ENCODE measurements around the gene TMEM31. TPM values are rescaled to one million over a fixed set of nuclear protein-coding genes. Genes with fewer than 3 reads are reported as not detected.

Gene TMEM31
- total and polyA plus RNA-seq, 9 of the 15 experiments (the other 6 are each of a cell fraction or from before 2014, with no cell fraction given): 0.18 TPM; not detected in 8

GRCh38 chrX:103686199-103687072 lies 24.3 kb upstream of the TMEM31 start, which contains the start of gene MORF4L2 (continued):
- TF ChIP-seq RBBP5 (IDR thresholded peaks at IDR 0.05; ENCODE audit: borderline replicate concordance, insufficient read depth, low read length, poor library complexity, severe bottlenecking) (no peak), SIX5 (IDR thresholded peaks at IDR 0.05; ENCODE audit: borderline replicate concordance in 1 of 2, insufficient read depth in 1 of 2, low read depth in 1 of 2, low read length in 2 of 2) (no peak), ZKSCAN1 (IDR thresholded peaks at IDR 0.05; ENCODE audit: low read depth, low read length) (no peak), ZNF668 (CRISPR knock-in tag; IDR thresholded peaks at IDR 0.05) (no peak), SRSF7 (optimal IDR thresholded peaks at IDR 0.05; ENCODE audit: low read depth, low read length) (no peak), OTX1 (CRISPR knock-in tag; IDR thresholded peaks at IDR 0.05) (no peak), MECOM (CRISPR knock-in tag; IDR thresholded peaks at IDR 0.05) (no peak), BRF2 (IDR thresholded peaks at IDR 0.05; ENCODE audit: borderline replicate concordance, insufficient read depth, insufficient read length) (no peak), PRPF4 (IDR thresholded peaks at IDR 0.05; ENCODE audit: insufficient read depth, low read depth, low read length, poor library complexity, severe bottlenecking) (no peak), CBX1 (IDR thresholded peaks at IDR 0.05; ENCODE audit: low read depth) (no peak), ARHGAP35 (IDR thresholded peaks at IDR 0.05; ENCODE audit: partially characterized antibody) (no peak), POLR2AphosphoS5 (IDR thresholded peaks at IDR 0.05; ENCODE audit: control insufficient read depth, insufficient read depth, low read depth, low read length) (peak; percentile 93), ZNF609 (CRISPR knock-in tag; IDR thresholded peaks at IDR 0.05; ENCODE audit: borderline replicate concordance) (no peak), ZZZ3 (IDR thresholded peaks at IDR 0.05) (no peak), HIVEP1 (CRISPR knock-in tag; IDR thresholded peaks at IDR 0.05) (no peak), SRF (CRISPR knock-in tag; IDR thresholded peaks at IDR 0.05) (no peak), ZNF644 (tag; IDR thresholded peaks at IDR 0.05; ENCODE audit: low read depth) (no peak), BHLHE40 (IDR thresholded peaks at IDR 0.05; ENCODE audit: low read length) (peak; percentile 62; the same call in 1 of the 2 replicates), LEF1 (IDR thresholded peaks at IDR 0.05) (no peak), SAFB (IDR thresholded peaks at IDR 0.05; ENCODE audit: borderline replicate concordance, low read depth, low read length) (no peak)
- TF ChIP-seq, protein P1, sequence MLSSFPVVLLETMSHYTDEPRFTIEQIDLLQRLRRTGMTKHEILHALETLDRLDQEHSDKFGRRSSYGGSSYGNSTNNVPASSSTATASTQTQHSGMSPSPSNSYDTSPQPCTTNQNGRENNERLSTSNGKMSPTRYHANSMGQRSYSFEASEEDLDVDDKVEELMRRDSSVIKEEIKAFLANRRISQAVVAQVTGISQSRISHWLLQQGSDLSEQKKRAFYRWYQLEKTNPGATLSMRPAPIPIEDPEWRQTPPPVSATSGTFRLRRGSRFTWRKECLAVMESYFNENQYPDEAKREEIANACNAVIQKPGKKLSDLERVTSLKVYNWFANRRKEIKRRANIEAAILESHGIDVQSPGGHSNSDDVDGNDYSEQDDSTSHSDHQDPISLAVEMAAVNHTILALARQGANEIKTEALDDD (IDR thresholded peaks at IDR 0.05): no peak

Data from K562 (cell line).